Measurements from ENCODE around the gene HSPG2. TPM values are rescaled to one million over a fixed set of nuclear protein-coding genes. Genes with fewer than 3 reads are reported as not detected.

HSPG2 gene
- total and polyA plus RNA-seq, 7 experiments from 2014 or later = 1.0 to 20.8 (median 9.4) TPM

- CTCF ChIA-PET = interaction anchor here (0.6 kb wide), 1 partner anchor 47 kb away, joined by 3 read pairs; no protein-coding TSS in a partner anchor
- no peak overlapping the region for H3K4me3 Mint-ChIP-seq
- H3K9me3 ChIP-seq (ENCODE audit: control insufficient read depth in 2 of 3, low read length in 3 of 3) = no peaks in the 10 kb centered on the region
- H3K36me3 ChIP-seq (ENCODE audit: control insufficient read depth in 2 of 3, insufficient read depth in 3 of 3, low read length in 3 of 3) = no peaks in the 10 kb centered on the region
- no peak overlapping the region for H3K4me3 ChIP-seq (ENCODE audit: low read length)
- H3K27me3 Mint-ChIP-seq = no peaks in the 10 kb centered on the region
- intact Hi-C loops (cut with micrococcal nuclease) = no loop called here
- no peaks in the 10 kb centered on the region for H3K27me3 ChIP-seq (ENCODE audit: control insufficient read depth in 2 of 2, insufficient read depth in 2 of 2, low read length in 2 of 2)
- no peaks in the 10 kb centered on the region for H3K36me3 Mint-ChIP-seq
- no peak overlapping the region for H3K27ac Mint-ChIP-seq
- H3K9me3 Mint-ChIP-seq = no peaks in the 10 kb centered on the region
- POLR2A ChIA-PET = no interaction called here
- peaks cover 0 to 3% (median 0%) of the 10 kb centered on the region in 7 donors for H3K4me1 Mint-ChIP-seq
- ATAC-seq = no peak
- peak in 1 of 9 donors; percentile 6 for DNase-seq
- no peaks in the 10 kb centered on the region for H3K4me1 ChIP-seq (ENCODE audit: control insufficient read depth in 2 of 2, insufficient read depth in 2 of 2, low read length in 2 of 2)
- no peak overlapping the region for H3K27ac ChIP-seq (ENCODE audit: low read depth, low read length)
Measured at GRCh38 chr1:21874778-21875547, 62.1 kb downstream of the HSPG2 start.

GRCh38 chr1:21874328-21874727 is 62.8 kb downstream of the HSPG2 start:
- intact Hi-C loops (cut with micrococcal nuclease) = no loop called here
- POLR2A ChIA-PET = no interaction called here
- peaks cover 0 to 3% (median 0%) of the 10 kb centered on the region in 7 donors for H3K4me1 Mint-ChIP-seq

GRCh38 chr1:21873761-21874160 is 63.3 kb downstream of the HSPG2 start:
- H3K9me3 ChIP-seq (ENCODE audit: control insufficient read depth in 2 of 3, low read length in 3 of 3) = no peaks in the 10 kb centered on the region
- no peak for ATAC-seq
- H3K9me3 Mint-ChIP-seq = no peaks in the 10 kb centered on the region
- H3K4me3 Mint-ChIP-seq = no peak overlapping the region
- peaks cover 0 to 3% (median 0%) of the 10 kb centered on the region in 7 donors for H3K4me1 Mint-ChIP-seq
- H3K27ac Mint-ChIP-seq = no peak overlapping the region
- no peaks in the 10 kb centered on the region for H3K27me3 Mint-ChIP-seq
- ChIA-PET CTCF (no interaction called here), POLR2A (no interaction called here)
- H3K36me3 Mint-ChIP-seq = peaks cover 0 to 4% (median 0%) of the 10 kb centered on the region in 5 donors
- DNase-seq = peak in 1 of 9 donors; percentile 5
- H3K27ac ChIP-seq (ENCODE audit: low read depth, low read length) = no peak overlapping the region
- H3K27me3 ChIP-seq (ENCODE audit: control insufficient read depth in 2 of 2, insufficient read depth in 2 of 2, low read length in 2 of 2) = no peaks in the 10 kb centered on the region
- H3K36me3 ChIP-seq (ENCODE audit: control insufficient read depth in 2 of 3, insufficient read depth in 3 of 3, low read length in 3 of 3) = no peaks in the 10 kb centered on the region
- no peak overlapping the region for H3K4me3 ChIP-seq (ENCODE audit: low read length)
- intact Hi-C loops (cut with micrococcal nuclease) = no loop called here
- H3K4me1 ChIP-seq (ENCODE audit: control insufficient read depth in 2 of 2, insufficient read depth in 2 of 2, low read length in 2 of 2) = no peaks in the 10 kb centered on the region

More at GRCh38 chr1:21874328-21874727, 62.8 kb downstream of the HSPG2 start:
- Histone ChIP-seq H3K4me3 (ENCODE audit: low read length) (no peak overlapping the region), H3K27me3 (ENCODE audit: control insufficient read depth in 2 of 2, insufficient read depth in 2 of 2, low read length in 2 of 2) (no peaks in the 10 kb centered on the region), H3K36me3 (ENCODE audit: control insufficient read depth in 2 of 3, insufficient read depth in 3 of 3, low read length in 3 of 3) (no peaks in the 10 kb centered on the region), H3K4me1 (ENCODE audit: control insufficient read depth in 2 of 2, insufficient read depth in 2 of 2, low read length in 2 of 2) (no peaks in the 10 kb centered on the region), H3K27ac (ENCODE audit: low read depth, low read length) (no peak overlapping the region), H3K9me3 (ENCODE audit: control insufficient read depth in 2 of 3, low read length in 3 of 3) (no peaks in the 10 kb centered on the region)
- peak in 1 of 9 donors; percentile 1 for DNase-seq
- Mint-ChIP-seq H3K27me3 (no peaks in the 10 kb centered on the region), H3K27ac (no peak overlapping the region), H3K36me3 (peaks cover 0 to under 1% (median 0%) of the 10 kb centered on the region in 5 donors), H3K4me3 (no peak overlapping the region), H3K9me3 (no peaks in the 10 kb centered on the region)
- CTCF ChIA-PET = no interaction called here
- ATAC-seq = no peak

DNA sequence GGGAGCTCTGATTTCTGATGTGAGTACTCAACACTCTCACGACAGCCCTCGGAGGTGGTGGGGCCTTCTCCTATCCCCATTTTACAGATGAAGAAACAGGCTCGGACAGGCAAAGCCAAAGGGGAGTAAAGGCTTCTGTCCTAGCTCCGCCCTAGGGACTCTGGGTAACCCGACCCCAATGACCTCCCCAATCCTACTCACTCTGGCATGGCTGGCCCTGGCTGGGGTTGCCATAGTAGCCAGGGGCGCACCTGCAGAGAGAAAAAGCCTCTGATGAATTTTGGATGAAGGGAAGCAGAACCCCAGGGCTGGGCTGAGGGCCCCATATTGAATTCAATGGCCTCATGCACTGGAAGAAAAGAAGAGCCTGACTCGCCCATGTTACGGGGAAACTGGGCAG is 63.9 kb downstream of the HSPG2 start:
- H3K4me3 Mint-ChIP-seq = no peak overlapping the region
- POLR2A ChIA-PET = no interaction called here

GRCh38 chr1:21872445-21873079 is 64.5 kb downstream of the HSPG2 start:
- Histone ChIP-seq H3K4me1 (ENCODE audit: control insufficient read depth in 2 of 2, insufficient read depth in 2 of 2, low read length in 2 of 2) (no peaks in the 10 kb centered on the region), H3K4me3 (ENCODE audit: low read length) (no peak overlapping the region), H3K27me3 (ENCODE audit: control insufficient read depth in 2 of 2, insufficient read depth in 2 of 2, low read length in 2 of 2) (no peaks in the 10 kb centered on the region), H3K36me3 (ENCODE audit: control insufficient read depth in 2 of 3, insufficient read depth in 3 of 3, low read length in 3 of 3) (no peaks in the 10 kb centered on the region), H3K9me3 (ENCODE audit: control insufficient read depth in 2 of 3, low read length in 3 of 3) (no peaks in the 10 kb centered on the region), H3K27ac (ENCODE audit: low read depth, low read length) (no peak overlapping the region)
- intact Hi-C loops (cut with micrococcal nuclease) = no loop called here
- ChIA-PET POLR2A (no interaction called here), CTCF (no interaction called here)
- DNase-seq (peak in 1 of 9 donors; percentile 3), ATAC-seq (no peak)
- Mint-ChIP-seq H3K9me3 (no peaks in the 10 kb centered on the region), H3K27ac (no peak overlapping the region), H3K4me1 (peaks cover 0 to 3% (median 0%) of the 10 kb centered on the region in 7 donors), H3K36me3 (peaks cover 0 to 4% (median 0%) of the 10 kb centered on the region in 5 donors), H3K4me3 (no peak overlapping the region), H3K27me3 (no peaks in the 10 kb centered on the region)

More for the DNA sequence above, 63.9 kb downstream of the HSPG2 start:
- peaks cover 0 to 3% (median 0%) of the 10 kb centered on the region in 7 donors for H3K4me1 Mint-ChIP-seq
- no peaks in the 10 kb centered on the region for H3K9me3 ChIP-seq (ENCODE audit: control insufficient read depth in 2 of 3, low read length in 3 of 3)
- H3K9me3 Mint-ChIP-seq = no peaks in the 10 kb centered on the region
- ATAC-seq (no peak), DNase-seq (peak in 1 of 9 donors; percentile 3)
- H3K36me3 Mint-ChIP-seq = peaks cover 0 to 4% (median 0%) of the 10 kb centered on the region in 5 donors
- intact Hi-C loops (cut with micrococcal nuclease) = no loop called here
- H3K36me3 ChIP-seq (ENCODE audit: control insufficient read depth in 2 of 3, insufficient read depth in 3 of 3, low read length in 3 of 3) = no peaks in the 10 kb centered on the region
- H3K27ac Mint-ChIP-seq = no peak overlapping the region
- CTCF ChIA-PET = no interaction called here
- no peaks in the 10 kb centered on the region for H3K27me3 Mint-ChIP-seq
- no peak overlapping the region for H3K4me3 ChIP-seq (ENCODE audit: low read length)
- H3K27me3 ChIP-seq (ENCODE audit: control insufficient read depth in 2 of 2, insufficient read depth in 2 of 2, low read length in 2 of 2) = no peaks in the 10 kb centered on the region
- no peak overlapping the region for H3K27ac ChIP-seq (ENCODE audit: low read depth, low read length)
- H3K4me1 ChIP-seq (ENCODE audit: control insufficient read depth in 2 of 2, insufficient read depth in 2 of 2, low read length in 2 of 2) = no peaks in the 10 kb centered on the region

- Mint-ChIP-seq H3K4me1 (peaks cover 0 to 3% (median 0%) of the 10 kb centered on the region in 7 donors), H3K4me3 (no peak overlapping the region), H3K27me3 (no peaks in the 10 kb centered on the region), H3K36me3 (peaks cover 0 to 4% (median 0%) of the 10 kb centered on the region in 5 donors), H3K9me3 (no peaks in the 10 kb centered on the region), H3K27ac (peak overlapping the region in 1 of 9 donors; percentile 74)
- H3K36me3 ChIP-seq (ENCODE audit: control insufficient read depth in 2 of 3, insufficient read depth in 3 of 3, low read length in 3 of 3) = no peaks in the 10 kb centered on the region
- no peaks in the 10 kb centered on the region for H3K4me1 ChIP-seq (ENCODE audit: control insufficient read depth in 2 of 2, insufficient read depth in 2 of 2, low read length in 2 of 2)
- H3K4me3 ChIP-seq (ENCODE audit: low read length) = no peak overlapping the region
- ChIA-PET POLR2A (no interaction called here), CTCF (no interaction called here)
- H3K27ac ChIP-seq (ENCODE audit: low read depth, low read length) = no peak overlapping the region
- no peaks in the 10 kb centered on the region for H3K9me3 ChIP-seq (ENCODE audit: control insufficient read depth in 2 of 3, low read length in 3 of 3)
- intact Hi-C loops (cut with micrococcal nuclease) = no loop called here
- DNase-seq (peak in 1 of 9 donors; percentile 1), ATAC-seq (no peak)
- H3K27me3 ChIP-seq (ENCODE audit: control insufficient read depth in 2 of 2, insufficient read depth in 2 of 2, low read length in 2 of 2) = no peaks in the 10 kb centered on the region
Measured at GRCh38 chr1:21871943-21872342, 65.2 kb downstream of the HSPG2 start.

Data from naive thymus-derived CD4-positive, alpha-beta T cell (primary cell).